ENCODE measurements around the gene FRMD4A.

GRCh38 chr10:13916384-13916947 is 414.3 kb downstream of the FRMD4A start:
- TF ChIP-seq CTCF (conservative IDR thresholded peaks at IDR 0.05; ENCODE audit: low read length): no peak
- no peak for TF ChIP-seq EZH2phosphoT487 (IDR thresholded peaks at IDR 0.05; ENCODE audit: borderline replicate concordance, low read depth, low read length)
